GM12878 (cell line): ENCODE data around the gene MROH2B. TPM values are rescaled to one million over a fixed set of nuclear protein-coding genes. Genes with fewer than 3 reads are reported as not detected.

Source experiments
- ATAC-seq: fragments of 200-7000 bp; cut with Tn5 transposase; 3 replicates; pipeline ENCODE4 v1.9.1; 2020; ENCODE audit warnings: mild to moderate bottlenecking, moderate library complexity
- BruUV-seq: library from RNA; stranded (reverse); fragments of 400-500 nt; replicated peaks from 2 replicates; lab custom pipeline; 2021; lab: Mats Ljungman, UMichigan
- CTCF ChIA-PET: fragments of 300-600 bp; sonication (Branson Sonifier 250); formaldehyde crosslinking; extraction: SDS; loops from one replicate; lab custom pipeline; 2021; ENCODE audit warnings: inconsistent platforms; lab: Yijun Ruan, JAX
- POLR2A ChIA-PET: fragments of 350-600 bp; formaldehyde crosslinking; extraction: SDS; loops from one replicate; lab custom pipeline; 2021; ENCODE audit warnings: inconsistent platforms; lab: Charles Lee
- RAD21 ChIA-PET: fragments of 300-600 bp; sonication (Branson Sonifier 250); formaldehyde crosslinking; loops from one replicate; lab custom pipeline; 2023; ENCODE audit warnings: antibody characterized with exemption; ENCODE audit not compliant: unreplicated experiment; lab: Charles Lee
- SMC1A ChIA-PET: fragments of 300-600 bp; sonication (Branson Sonifier 250); formaldehyde crosslinking; loops from one replicate; lab custom pipeline; 2023; ENCODE audit not compliant: unreplicated experiment, uncharacterized antibody; lab: Charles Lee
- DNase-seq: peaks from one replicate; pipeline ENCODE4 v3.0.0-alpha.2; 2011; ENCODE audit warnings: low read depth, low spot score
- FAIRE-seq: peaks from 3 replicates; lab custom pipeline; 2011; peaks lifted over from hg19 to GRCh38; lab: Jason Lieb, UNC
- H2AFZ ChIP-seq: 2 replicates; pipeline ENCODE4 v1.6.0; 2011; ENCODE audit warnings: low read depth, low read length, control low read depth; ENCODE audit not compliant: control insufficient read depth
- H3K27ac ChIP-seq: 2 replicates; pipeline ENCODE4 v1.5.1; 2011; ENCODE audit warnings: control low read depth; ENCODE audit not compliant: control insufficient read depth, insufficient read depth
- H3K27me3 ChIP-seq, 2 experiments: replicated peaks in 1 of 2; 2 replicates each; pipeline versions ENCODE4 v1.6.0 to v1.6.1; 2011; ENCODE audit warnings: low read length in 1 of 2; ENCODE audit not compliant: control insufficient read depth in 2 of 2, insufficient read depth in 2 of 2
- H3K36me3 ChIP-seq, 2 experiments: 2 replicates each; pipeline ENCODE4 v1.5.1; 2011; ENCODE audit warnings: low read length in 1 of 2; ENCODE audit not compliant: control insufficient read depth in 2 of 2, insufficient read depth in 2 of 2
- H3K4me1 ChIP-seq: 2 replicates; pipeline ENCODE4 v1.6.1; 2011; ENCODE audit warnings: mild to moderate bottlenecking, low read length, moderate library complexity, mixed read lengths; ENCODE audit not compliant: control insufficient read depth, insufficient read depth
- H3K4me2 ChIP-seq: 2 replicates; pipeline ENCODE4 v1.6.0; 2011; ENCODE audit warnings: control low read depth; ENCODE audit not compliant: control insufficient read depth, insufficient read depth
- H3K4me3 ChIP-seq: fragments of 200-600 bp; sonication (generic); 2 replicates; pipeline ENCODE4 v1.5.1; 2016
- H3K79me2 ChIP-seq: 2 replicates; pipeline ENCODE4 v1.6.0; 2011; ENCODE audit warnings: low read length; ENCODE audit not compliant: control insufficient read depth, insufficient read depth
- H3K9ac ChIP-seq: 2 replicates; pipeline ENCODE4 v1.8.0; 2011; ENCODE audit warnings: low read length, control low read depth, mixed read lengths; ENCODE audit not compliant: control insufficient read depth, insufficient read depth
- H3K9me3 ChIP-seq: replicated peaks from 3 replicates; pipeline ENCODE4 v1.5.1; 2011; ENCODE audit warnings: mild to moderate bottlenecking, low read length; ENCODE audit not compliant: control insufficient read depth, insufficient read depth
- H4K20me1 ChIP-seq: 2 replicates; pipeline ENCODE4 v1.6.0; 2011; ENCODE audit not compliant: control insufficient read depth, insufficient read depth
- HDGF ChIP-seq: fragments of 450-650 bp; IDR thresholded peaks from 2 replicates; pipeline ENCODE4 v1.6.1; 2016; ENCODE audit warnings: antibody characterized with exemption
- JUNB ChIP-seq: IDR thresholded peaks from 2 replicates; pipeline ENCODE4 v1.6.1; 2016; ENCODE audit warnings: antibody characterized with exemption, mild to moderate bottlenecking
- KAT2A ChIP-seq: conservative IDR thresholded peaks from 2 replicates; pipeline ENCODE4 v1.6.1; 2011; ENCODE audit warnings: low read depth, low read length; ENCODE audit not compliant: control insufficient read depth
- POLR2A ChIP-seq: IDR thresholded peaks from 2 replicates; pipeline ENCODE4 v1.6.1; 2011; ENCODE audit warnings: low read depth, mild to moderate bottlenecking, low read length
- POU2F2 ChIP-seq: IDR thresholded peaks from 3 replicates; pipeline ENCODE4 v1.6.1; 2011; ENCODE audit warnings: low read depth, mild to moderate bottlenecking, low read length, borderline replicate concordance
- RAD51 ChIP-seq: fragments of 450-650 bp; IDR thresholded peaks from 2 replicates; pipeline ENCODE4 v1.6.1; 2016; ENCODE audit warnings: moderate library complexity, mild to moderate bottlenecking, inconsistent platforms
- RUNX3 ChIP-seq: IDR thresholded peaks from 2 replicates; pipeline ENCODE4 v1.6.1; 2012; ENCODE audit warnings: low read length, inconsistent platforms
- TCF7 ChIP-seq: IDR thresholded peaks from 2 replicates; pipeline ENCODE4 v1.6.1; 2014; ENCODE audit warnings: antibody characterized with exemption, borderline replicate concordance
- ZNF24 ChIP-seq: fragments of 450-650 bp; IDR thresholded peaks from 2 replicates; pipeline ENCODE4 v1.6.1; 2017; ENCODE audit warnings: antibody characterized with exemption, mild to moderate bottlenecking
- ZNF622 ChIP-seq: fragments of 450-650 bp; IDR thresholded peaks from 2 replicates; pipeline ENCODE4 v1.6.1; 2017; ENCODE audit warnings: mild to moderate bottlenecking, inconsistent platforms
- WGBS: methylation state at CpG from one replicate; pipeline ENCODE4 v1.1.6; 2016; ENCODE audit warnings: low lambda C conversion rate; ENCODE audit not compliant: insufficient replicate concordance, insufficient coverage; ENCODE audit errors: missing lambda C conversion rate; 5-methylcytosine and 5-hydroxymethylcytosine counted together
- in situ Hi-C: fragments of 300-500 bp; cut with MboI; formaldehyde crosslinking; loops from 9 replicates; pipeline ENCODE4 v1.14.3; 2018; ENCODE audit warnings: mixed read lengths
- intact Hi-C: fragments of 100-400 bp; cut with micrococcal nuclease; formaldehyde crosslinking; loops from one replicate; pipeline ENCODE4 v1.14.2; 2022; ENCODE audit not compliant: unreplicated experiment
- polyA plus RNA-seq, 11 experiments: library from polyadenylated mRNA; depleted of rRNA in 4 of 11; unstranded in 6 of 11; stranded (reverse) in 5 of 11; fragments of >200 nt; fragmentation: Nextera tagmentation in 4 of 11; fragmentation: Illumina TruSeq in 1 of 11; extraction: Ambion mirVana in 4 of 11; extraction: Trizol in 1 of 11; gene quantifications; 1 replicate in 1 of 11; 2 replicates in 10 of 11; pipeline versions ENCODE4 v1.2.1 to v1.2.3, GENCODE V29; 2011 to 2016; ENCODE audit warnings: inconsistent platforms in 2 of 11, missing spikeins in 2 of 11, low read depth in 1 of 11
- total RNA-seq, 4 experiments: library from RNA; depleted of rRNA in 3 of 4; stranded (reverse); fragments of >200 nt in 3 of 4; fragmentation: Illumina TruSeq in 1 of 4; extraction: Trizol in 1 of 4; gene quantifications; 2 replicates each; pipeline versions ENCODE4 v1.2.1 to v1.2.3, GENCODE V29; 2013 to 2021
- TF ChIP-seq, protein P1 (sequence below): fragments of 450-650 bp; IDR thresholded peaks from 2 replicates; pipeline ENCODE4 v1.6.1; 2016; ENCODE audit warnings: mild to moderate bottlenecking

MROH2B gene
- total and polyA plus RNA-seq, 10 of the 15 experiments (the other 5 are each of a cell fraction or from before 2014, with no cell fraction given): not detected

- H3K27me3 ChIP-seq: no peaks in the 10 kb centered on the region; a peak in 1 of 4 replicates
- ChIA-PET POLR2A (no interaction called here), SMC1A (no interaction called here), CTCF (no interaction called here)
- no peak for ATAC-seq
- H3K4me2 ChIP-seq: no peak overlapping the region
- no peak overlapping the region for H3K4me3 ChIP-seq
- H3K79me2 ChIP-seq: no peaks in the 10 kb centered on the region
- BruUV-seq: no TSS peak
- H3K36me3 ChIP-seq: no peaks in the 10 kb centered on the region
- H3K4me1 ChIP-seq: no peaks in the 10 kb centered on the region
- H4K20me1 ChIP-seq: no peaks in the 10 kb centered on the region
- TF ChIP-seq RUNX3 (no peak), KAT2A (no peak), JUNB (no peak), ZNF24 (no peak), POLR2A (no peak), TCF7 (no peak), HDGF (no peak), ZNF622 (no peak), POU2F2 (no peak), RAD51 (no peak)
- TF ChIP-seq, protein P1, sequence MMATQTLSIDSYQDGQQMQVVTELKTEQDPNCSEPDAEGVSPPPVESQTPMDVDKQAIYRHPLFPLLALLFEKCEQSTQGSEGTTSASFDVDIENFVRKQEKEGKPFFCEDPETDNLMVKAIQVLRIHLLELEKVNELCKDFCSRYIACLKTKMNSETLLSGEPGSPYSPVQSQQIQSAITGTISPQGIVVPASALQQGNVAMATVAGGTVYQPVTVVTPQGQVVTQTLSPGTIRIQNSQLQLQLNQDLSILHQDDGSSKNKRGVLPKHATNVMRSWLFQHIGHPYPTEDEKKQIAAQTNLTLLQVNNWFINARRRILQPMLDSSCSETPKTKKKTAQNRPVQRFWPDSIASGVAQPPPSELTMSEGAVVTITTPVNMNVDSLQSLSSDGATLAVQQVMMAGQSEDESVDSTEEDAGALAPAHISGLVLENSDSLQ: no peak
- TF ChIP-seq, all 136 proteins: peak for 0
- WGBS: 30% methylated on average over 3 of the region's 3 CpGs
- Histone ChIP-seq H2AFZ (no peak overlapping the region), H3K9ac (no peak overlapping the region), H3K27ac (no peak overlapping the region), H3K9me3 (no peaks in the 10 kb centered on the region)
- intact Hi-C loops (no loop called here), in situ Hi-C loops (no loop called here)
- RAD21 ChIA-PET: no interaction called here
- no peak for DNase-seq
- FAIRE-seq: no peak
These were observed 94.3 kb downstream of the MROH2B start for GRCh38 chr5:40976836-40977235.
